ENCODE results near the gene RWDD4.

DNA sequence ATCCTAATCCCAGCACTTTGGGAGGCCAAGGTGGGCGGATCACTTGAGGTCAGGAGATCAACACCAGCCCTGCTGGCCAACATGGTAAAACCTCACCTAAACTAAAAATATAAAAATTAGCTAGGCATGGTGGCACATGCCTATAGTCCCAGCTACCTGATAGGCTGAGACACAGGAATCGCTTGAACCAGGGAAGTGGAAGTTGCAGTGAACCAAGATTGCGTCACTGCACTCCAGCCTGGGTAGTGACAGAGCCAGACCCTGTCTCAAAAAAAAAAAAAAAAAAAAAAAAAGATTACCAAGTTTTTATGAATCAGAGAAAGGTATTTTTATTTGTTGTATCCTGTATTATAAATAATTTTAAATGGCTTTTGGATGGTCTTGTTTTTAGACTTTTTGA, 15.2 kb upstream of the RWDD4 start:
- TF ChIP-seq POLR2A (IDR thresholded peaks at IDR 0.05) (no peak), POLR2AphosphoS5 (IDR thresholded peaks at IDR 0.05) (no peak)
